ENCODE data around the gene PKP4.
A peak's percentile ranks its signal among the peaks of the same experiment; 100 is the strongest.

The PKP4 gene

GRCh38 chr2:158618891-158619490, 162.2 kb downstream of the PKP4 start:
- H3K27me3 ChIP-seq (ENCODE audit: insufficient read depth, low read length) = no peaks in the 10 kb centered on the region
- no peak overlapping the region for H2AFZ ChIP-seq (ENCODE audit: low read length, unreplicated experiment)
- H3K4me1 ChIP-seq (ENCODE audit: control insufficient read depth, insufficient read depth, low read length, unreplicated experiment) = peaks cover 14% of the 10 kb centered on the region
- H3K27ac ChIP-seq (ENCODE audit: low read depth, low read length) = peak overlapping the region; percentile 59
- H3K79me2 ChIP-seq (ENCODE audit: control insufficient read depth, insufficient read depth, low read length, unreplicated experiment) = no peaks in the 10 kb centered on the region
- H3K4me3 ChIP-seq (ENCODE audit: low read depth, low read length) = no peak overlapping the region
- H3K36me3 ChIP-seq (ENCODE audit: insufficient read depth, low read length) = no peaks in the 10 kb centered on the region; the same call in 1 of the 2 replicates

- Histone ChIP-seq H3K27me3 (ENCODE audit: insufficient read depth, low read length) (no peaks in the 10 kb centered on the region), H3K27ac (ENCODE audit: low read depth, low read length) (peak overlapping the region; percentile 59), H3K79me2 (ENCODE audit: control insufficient read depth, insufficient read depth, low read length, unreplicated experiment) (no peaks in the 10 kb centered on the region), H3K4me1 (ENCODE audit: control insufficient read depth, insufficient read depth, low read length, unreplicated experiment) (peaks cover 14% of the 10 kb centered on the region), H3K36me3 (ENCODE audit: insufficient read depth, low read length) (no peaks in the 10 kb centered on the region; the same call in 1 of the 2 replicates), H3K4me3 (ENCODE audit: low read depth, low read length) (no peak overlapping the region), H2AFZ (ENCODE audit: low read length, unreplicated experiment) (no peak overlapping the region)
Observed at GRCh38 chr2:158619496-158619895, 162.7 kb downstream of the PKP4 start.

GRCh38 chr2:158620656-158621055, 163.9 kb downstream of the PKP4 start:
- Histone ChIP-seq H3K36me3 (ENCODE audit: insufficient read depth, low read length) (no peaks in the 10 kb centered on the region; the same call in 1 of the 2 replicates), H3K27me3 (ENCODE audit: insufficient read depth, low read length) (no peaks in the 10 kb centered on the region), H3K27ac (ENCODE audit: low read depth, low read length) (no peak overlapping the region), H3K4me3 (ENCODE audit: low read depth, low read length) (no peak overlapping the region), H2AFZ (ENCODE audit: low read length, unreplicated experiment) (no peak overlapping the region), H3K79me2 (ENCODE audit: control insufficient read depth, insufficient read depth, low read length, unreplicated experiment) (no peaks in the 10 kb centered on the region), H3K4me1 (ENCODE audit: control insufficient read depth, insufficient read depth, low read length, unreplicated experiment) (peaks cover 14% of the 10 kb centered on the region)

- Histone ChIP-seq H3K79me2 (ENCODE audit: control insufficient read depth, insufficient read depth, low read length, unreplicated experiment) (no peaks in the 10 kb centered on the region), H2AFZ (ENCODE audit: low read length, unreplicated experiment) (no peak overlapping the region), H3K27me3 (ENCODE audit: insufficient read depth, low read length) (no peaks in the 10 kb centered on the region), H3K27ac (ENCODE audit: low read depth, low read length) (no peak overlapping the region), H3K4me3 (ENCODE audit: low read depth, low read length) (no peak overlapping the region), H3K4me1 (ENCODE audit: control insufficient read depth, insufficient read depth, low read length, unreplicated experiment) (peaks cover 7% of the 10 kb centered on the region), H3K36me3 (ENCODE audit: insufficient read depth, low read length) (no peaks in the 10 kb centered on the region; the same call in 1 of the 2 replicates)
Observed at GRCh38 chr2:158624071-158624667, 167.4 kb downstream of the PKP4 start.

- no peaks in the 10 kb centered on the region for H3K27me3 ChIP-seq (ENCODE audit: insufficient read depth, low read length)
- H3K4me1 ChIP-seq (ENCODE audit: control insufficient read depth, insufficient read depth, low read length, unreplicated experiment) = no peaks in the 10 kb centered on the region
- no peak overlapping the region for H3K4me3 ChIP-seq (ENCODE audit: low read depth, low read length)
- H3K36me3 ChIP-seq (ENCODE audit: insufficient read depth, low read length) = no peaks in the 10 kb centered on the region; the same call in 1 of the 2 replicates
- no peak overlapping the region for H3K27ac ChIP-seq (ENCODE audit: low read depth, low read length)
- H3K79me2 ChIP-seq (ENCODE audit: control insufficient read depth, insufficient read depth, low read length, unreplicated experiment) = no peaks in the 10 kb centered on the region
- no peak overlapping the region for H2AFZ ChIP-seq (ENCODE audit: low read length, unreplicated experiment)
Observed at GRCh38 chr2:158624961-158625360, 168.2 kb downstream of the PKP4 start.

GRCh38 chr2:158629116-158629515, 172.4 kb downstream of the PKP4 start:
- Histone ChIP-seq H3K4me1 (ENCODE audit: control insufficient read depth, insufficient read depth, low read length, unreplicated experiment) (no peaks in the 10 kb centered on the region), H3K27ac (ENCODE audit: low read depth, low read length) (no peak overlapping the region), H3K4me3 (ENCODE audit: low read depth, low read length) (no peak overlapping the region), H3K27me3 (ENCODE audit: insufficient read depth, low read length) (no peaks in the 10 kb centered on the region), H2AFZ (ENCODE audit: low read length, unreplicated experiment) (no peak overlapping the region), H3K79me2 (ENCODE audit: control insufficient read depth, insufficient read depth, low read length, unreplicated experiment) (no peaks in the 10 kb centered on the region), H3K36me3 (ENCODE audit: insufficient read depth, low read length) (peaks cover 12% of the 10 kb centered on the region)

- no peak overlapping the region for H3K4me3 ChIP-seq (ENCODE audit: low read depth, low read length)
- no peaks in the 10 kb centered on the region for H3K27me3 ChIP-seq (ENCODE audit: insufficient read depth, low read length)
- no peaks in the 10 kb centered on the region for H3K4me1 ChIP-seq (ENCODE audit: control insufficient read depth, insufficient read depth, low read length, unreplicated experiment)
- H3K79me2 ChIP-seq (ENCODE audit: control insufficient read depth, insufficient read depth, low read length, unreplicated experiment) = no peaks in the 10 kb centered on the region
- H3K36me3 ChIP-seq (ENCODE audit: insufficient read depth, low read length) = peaks cover 12% of the 10 kb centered on the region
- no peak overlapping the region for H2AFZ ChIP-seq (ENCODE audit: low read length, unreplicated experiment)
- no peak overlapping the region for H3K27ac ChIP-seq (ENCODE audit: low read depth, low read length)
Observed at GRCh38 chr2:158633261-158633660, 176.5 kb downstream of the PKP4 start.

- Histone ChIP-seq H3K27ac (ENCODE audit: low read depth, low read length) (no peak overlapping the region), H3K4me3 (ENCODE audit: low read depth, low read length) (no peak overlapping the region), H3K4me1 (ENCODE audit: control insufficient read depth, insufficient read depth, low read length, unreplicated experiment) (no peaks in the 10 kb centered on the region), H3K27me3 (ENCODE audit: insufficient read depth, low read length) (no peaks in the 10 kb centered on the region), H2AFZ (ENCODE audit: low read length, unreplicated experiment) (no peak overlapping the region), H3K36me3 (ENCODE audit: insufficient read depth, low read length) (peaks cover 17% of the 10 kb centered on the region), H3K79me2 (ENCODE audit: control insufficient read depth, insufficient read depth, low read length, unreplicated experiment) (no peaks in the 10 kb centered on the region)
Observed at GRCh38 chr2:158634627-158635026, 177.9 kb downstream of the PKP4 start.

GRCh38 chr2:158635961-158636601, 179.3 kb downstream of the PKP4 start:
- no peaks in the 10 kb centered on the region for H3K79me2 ChIP-seq (ENCODE audit: control insufficient read depth, insufficient read depth, low read length, unreplicated experiment)
- H2AFZ ChIP-seq (ENCODE audit: low read length, unreplicated experiment) = no peak overlapping the region
- peaks cover 17% of the 10 kb centered on the region for H3K36me3 ChIP-seq (ENCODE audit: insufficient read depth, low read length)
- H3K27ac ChIP-seq (ENCODE audit: low read depth, low read length) = no peak overlapping the region
- no peak overlapping the region for H3K4me3 ChIP-seq (ENCODE audit: low read depth, low read length)
- H3K27me3 ChIP-seq (ENCODE audit: insufficient read depth, low read length) = no peaks in the 10 kb centered on the region
- no peaks in the 10 kb centered on the region for H3K4me1 ChIP-seq (ENCODE audit: control insufficient read depth, insufficient read depth, low read length, unreplicated experiment)

- Histone ChIP-seq H3K27me3 (ENCODE audit: insufficient read depth, low read length) (no peaks in the 10 kb centered on the region), H3K4me1 (ENCODE audit: control insufficient read depth, insufficient read depth, low read length, unreplicated experiment) (no peaks in the 10 kb centered on the region), H3K27ac (ENCODE audit: low read depth, low read length) (no peak overlapping the region), H3K36me3 (ENCODE audit: insufficient read depth, low read length) (peaks cover 8% of the 10 kb centered on the region), H3K79me2 (ENCODE audit: control insufficient read depth, insufficient read depth, low read length, unreplicated experiment) (no peaks in the 10 kb centered on the region), H3K4me3 (ENCODE audit: low read depth, low read length) (no peak overlapping the region), H2AFZ (ENCODE audit: low read length, unreplicated experiment) (no peak overlapping the region)
Observed at GRCh38 chr2:158637357-158637756, 180.6 kb downstream of the PKP4 start.

GRCh38 chr2:158644139-158644538, 187.4 kb downstream of the PKP4 start:
- Histone ChIP-seq H3K36me3 (ENCODE audit: insufficient read depth, low read length) (no peaks in the 10 kb centered on the region), H3K4me1 (ENCODE audit: control insufficient read depth, insufficient read depth, low read length, unreplicated experiment) (no peaks in the 10 kb centered on the region), H3K27ac (ENCODE audit: low read depth, low read length) (no peak overlapping the region), H3K27me3 (ENCODE audit: insufficient read depth, low read length) (no peaks in the 10 kb centered on the region), H3K79me2 (ENCODE audit: control insufficient read depth, insufficient read depth, low read length, unreplicated experiment) (no peaks in the 10 kb centered on the region), H3K4me3 (ENCODE audit: low read depth, low read length) (no peak overlapping the region), H2AFZ (ENCODE audit: low read length, unreplicated experiment) (no peak overlapping the region)

All from ACC112 (cell line).